K562 (cell line): Measurements from ENCODE around the gene NPC1L1. TPM values are rescaled to one million over a fixed set of nuclear protein-coding genes. Genes with fewer than 3 reads are reported as not detected.

Experiments used
- ATAC-seq: fragments of 200-7000 bp; cut with Tn5 transposase; 3 replicates; pipeline ENCODE4 v1.9.1; 2020; ENCODE audit warnings: moderate library complexity
- BruUV-seq: library from RNA; stranded (reverse); fragments of 400-500 nt; replicated peaks from 2 replicates; lab custom pipeline; 2021; lab: Mats Ljungman, UMichigan
- CTCF ChIA-PET: fragments of 300-600 bp; formaldehyde crosslinking; extraction: SDS; loops from one replicate; lab custom pipeline; 2021; ENCODE audit warnings: low intra/inter-chr PET ratio; lab: Yijun Ruan, JAX
- POLR2A ChIA-PET: fragments of 300-600, 350-650 bp; sonication (Branson Sonifier 250); formaldehyde crosslinking; extraction: SDS; loops from one replicate; lab custom pipeline; 2021; ENCODE audit warnings: antibody characterized with exemption, inconsistent platforms; lab: Yijun Ruan, JAX
- DNase-seq, 4 experiments: peaks; one replicate each; pipeline versions ENCODE4 v3.0.0 to v3.0.0-alpha.2; 2011 to 2018; ENCODE audit warnings: low spot score in 3 of 4, mixed read lengths in 3 of 4; ENCODE audit errors: extremely low read depth in 1 of 4
- FAIRE-seq: peaks from 2 replicates; lab custom pipeline; 2011; peaks lifted over from hg19 to GRCh38; lab: Jason Lieb, UNC
- H2AFZ ChIP-seq: 2 replicates; pipeline ENCODE4 v1.6.0; 2011; ENCODE audit warnings: low read depth, low read length, control low read depth, inconsistent platforms
- H3K27ac ChIP-seq: fragments of 200-600 bp; 3 replicates; pipeline ENCODE4 v1.8.0; 2011; ENCODE audit warnings: low read depth, mild to moderate bottlenecking, control low read depth, inconsistent platforms, low read length, moderate library complexity, mixed read lengths; ENCODE audit errors: extremely low read depth
- H3K27me3 ChIP-seq, 2 experiments: fragments of 300-600 bp in 1 of 2; 2 replicates in 1 of 2; 3 replicates in 1 of 2; pipeline versions ENCODE4 v1.6.0 to v1.8.0; 2011; ENCODE audit warnings: inconsistent platforms in 2 of 2, low read length in 2 of 2, mild to moderate bottlenecking in 1 of 2, mixed read lengths in 1 of 2, moderate library complexity in 1 of 2; ENCODE audit not compliant: control insufficient read depth in 2 of 2, insufficient read depth in 2 of 2
- H3K36me3 ChIP-seq: fragments of 300-600 bp; 3 replicates; pipeline ENCODE4 v1.8.0; 2011; ENCODE audit warnings: mild to moderate bottlenecking, low read length, inconsistent platforms; ENCODE audit not compliant: control insufficient read depth, insufficient read depth
- H3K4me1 ChIP-seq, 2 experiments: fragments of 200-600 bp in 1 of 2; replicated peaks in 1 of 2; 2 replicates in 1 of 2; 3 replicates in 1 of 2; pipeline versions ENCODE4 v1.5.1 to v1.8.0; 2011; ENCODE audit warnings: inconsistent platforms in 2 of 2, low read length in 2 of 2, mild to moderate bottlenecking in 1 of 2, mixed read lengths in 1 of 2, moderate library complexity in 1 of 2; ENCODE audit not compliant: control insufficient read depth in 2 of 2, insufficient read depth in 2 of 2
- H3K4me2 ChIP-seq: 2 replicates; pipeline ENCODE4 v1.6.1; 2011; ENCODE audit warnings: low read length, control low read depth, inconsistent platforms, mixed read lengths; ENCODE audit not compliant: insufficient read depth
- H3K4me3 ChIP-seq: fragments of 200-600 bp; sonication (generic), shearing (Covaris generic); 2 replicates; pipeline ENCODE4 v1.5.1; 2016; ENCODE audit warnings: control low read depth, inconsistent platforms
- H3K79me2 ChIP-seq: fragments of 200-600 bp; 3 replicates; pipeline ENCODE4 v1.8.0; 2011; ENCODE audit warnings: low read length, inconsistent platforms; ENCODE audit not compliant: control insufficient read depth, insufficient read depth
- H3K9ac ChIP-seq, 2 experiments: 2 replicates each; pipeline versions ENCODE4 v1.6.0 to v1.6.1; 2011; ENCODE audit warnings: low read depth in 2 of 2, low read length in 2 of 2, control low read depth in 1 of 2, inconsistent platforms in 1 of 2, mild to moderate bottlenecking in 1 of 2, mixed read lengths in 1 of 2; ENCODE audit not compliant: insufficient read depth in 1 of 2
- H3K9me1 ChIP-seq: one replicate; pipeline ENCODE4 v1.6.0; 2011; ENCODE audit warnings: inconsistent platforms, mild to moderate bottlenecking, low read length, moderate library complexity; ENCODE audit not compliant: control insufficient read depth, insufficient read depth
- H3K9me3 ChIP-seq: replicated peaks from 2 replicates; pipeline ENCODE4 v1.5.1; 2011; ENCODE audit warnings: low read depth, low read length, inconsistent platforms; ENCODE audit not compliant: control insufficient read depth, insufficient read depth
- H4K20me1 ChIP-seq: replicated peaks from 2 replicates; pipeline ENCODE4 v1.6.1; 2011; ENCODE audit warnings: low read length, inconsistent platforms, mixed read lengths; ENCODE audit not compliant: control insufficient read depth, insufficient read depth
- BACH1 ChIP-seq: fragments of 200-800 bp; sonication (Bioruptor generic); IDR thresholded peaks from 2 replicates; pipeline ENCODE4 v1.6.1; 2016; ENCODE audit warnings: missing genetic modification characterization, missing compliant biosample characterization
- CAMTA2 ChIP-seq: fragments of 250-450 bp; sonication (Bioruptor Pico); conservative IDR thresholded peaks from 2 replicates; pipeline ENCODE4 v1.5.1; 2022
- CBFA2T3 ChIP-seq: fragments of 450-650 bp; IDR thresholded peaks from 2 replicates; pipeline ENCODE4 v1.6.1; 2017
- CCNT2 ChIP-seq: IDR thresholded peaks from 2 replicates; pipeline ENCODE4 v1.6.1; 2011; ENCODE audit warnings: borderline replicate concordance, low read depth, mild to moderate bottlenecking, moderate library complexity, mixed read lengths, low read length; ENCODE audit not compliant: insufficient read length; ENCODE audit errors: extremely low read depth
- CREBBP ChIP-seq: IDR thresholded peaks from one replicate; pipeline ENCODE4 v1.6.1; 2012; ENCODE audit warnings: low read depth, mild to moderate bottlenecking, control low read depth, inconsistent platforms, low read length
- CTBP1 ChIP-seq: fragments of 450-650 bp; IDR thresholded peaks from 2 replicates; pipeline ENCODE4 v1.6.1; 2016; ENCODE audit warnings: borderline replicate concordance
- HINFP ChIP-seq: fragments of 450-650 bp; conservative IDR thresholded peaks from 2 replicates; pipeline ENCODE4 v1.6.1; 2016; ENCODE audit warnings: missing genetic modification characterization, low read depth, mild to moderate bottlenecking, control low read depth, missing compliant biosample characterization
- HMGXB4 ChIP-seq: sonication (generic); formaldehyde crosslinking; IDR thresholded peaks from 2 replicates; pipeline ENCODE4 v1.8.1; 2023; ENCODE audit warnings: mild to moderate bottlenecking, missing genetic modification reagents
- JUN ChIP-seq, 2 experiments: sonication (generic) in 1 of 2; formaldehyde crosslinking in 1 of 2; IDR thresholded peaks; 2 replicates each; pipeline versions ENCODE4 v1.6.1 to v1.8.0; 2012 to 2022; ENCODE audit warnings: borderline replicate concordance in 2 of 2, mild to moderate bottlenecking in 2 of 2, improper control_type of control experiment in 1 of 2, low read depth in 1 of 2, low read length in 1 of 2, missing genetic modification reagents in 1 of 2
- KDM4B ChIP-seq, 2 experiments: fragments of 450-650 bp in 1 of 2; sonication (generic) in 1 of 2; IDR thresholded peaks; 2 replicates each; pipeline ENCODE4 v1.6.1; 2016 to 2017; ENCODE audit warnings: borderline replicate concordance in 2 of 2, antibody characterized with exemption in 1 of 2, low read depth in 1 of 2, mild to moderate bottlenecking in 1 of 2
- KLF6 ChIP-seq: fragments of 250-450 bp; sonication (Bioruptor Pico); IDR thresholded peaks from 2 replicates; pipeline ENCODE4 v1.4.0; 2020; ENCODE audit warnings: mild to moderate bottlenecking, moderate library complexity, borderline replicate concordance
- NR2C1 ChIP-seq, 2 experiments: fragments of 450-650 bp; IDR thresholded peaks; 2 replicates each; pipeline ENCODE4 v1.6.1; 2017; ENCODE audit warnings: mild to moderate bottlenecking in 2 of 2, antibody characterized with exemption in 1 of 2, inconsistent platforms in 1 of 2, missing compliant biosample characterization in 1 of 2, missing genetic modification characterization in 1 of 2
- POLR2AphosphoS5 ChIP-seq: IDR thresholded peaks from 2 replicates; pipeline ENCODE4 v1.6.1; 2011; ENCODE audit warnings: mild to moderate bottlenecking, low read depth, low read length, moderate library complexity; ENCODE audit not compliant: control insufficient read depth, insufficient read depth
- POLR2G ChIP-seq: fragments of 200-400 bp; formaldehyde crosslinking; IDR thresholded peaks from 2 replicates; pipeline ENCODE4 v1.6.1; 2017; ENCODE audit warnings: low read depth, mild to moderate bottlenecking, antibody characterized with exemption, low read length, moderate library complexity
- RUNX1 ChIP-seq: sonication (generic); IDR thresholded peaks from 2 replicates; pipeline ENCODE4 v1.6.1; 2016; ENCODE audit warnings: antibody characterized with exemption, low read depth
- TAL1 ChIP-seq: fragments of 450-650 bp; IDR thresholded peaks from 2 replicates; pipeline ENCODE4 v1.6.1; 2016; ENCODE audit warnings: mild to moderate bottlenecking
- ZNF347 ChIP-seq: fragments of 450-650 bp; formaldehyde crosslinking; IDR thresholded peaks from 2 replicates; pipeline ENCODE4 v1.4.0; 2020; ENCODE audit warnings: low read depth, mild to moderate bottlenecking, moderate library complexity
- ZNF507 ChIP-seq: conservative IDR thresholded peaks from 2 replicates; pipeline ENCODE4 v1.6.1; 2017; ENCODE audit warnings: missing genetic modification characterization, missing compliant biosample characterization
- WGBS: fragments of 100-300 bp; shearing (Covaris generic); methylation state at CpG from one replicate; pipeline ENCODE4 v1.1.6; 2016; ENCODE audit warnings: low coverage, mixed read lengths; ENCODE audit not compliant: insufficient coverage; ENCODE audit errors: missing lambda C conversion rate; 5-methylcytosine and 5-hydroxymethylcytosine counted together
- in situ Hi-C: fragments of 300-500 bp; cut with MboI; formaldehyde crosslinking; loops from 4 replicates; pipeline ENCODE4 v1.15.0; 2018; ENCODE audit warnings: inconsistent platforms, mixed read lengths
- intact Hi-C: fragments of 100-400 bp; cut with micrococcal nuclease; formaldehyde crosslinking; loops from 2 replicates; pipeline ENCODE4 v1.14.2; 2022
- polyA plus RNA-seq, 8 experiments: library from polyadenylated mRNA; depleted of rRNA in 4 of 8; stranded (reverse) in 5 of 8; unstranded in 3 of 8; fragments of >200 nt; fragmentation: Nextera tagmentation in 2 of 8; fragmentation: Illumina TruSeq in 1 of 8; extraction: Ambion mirVana in 2 of 8; extraction: Trizol in 1 of 8; gene quantifications; 2 replicates each; pipeline versions ENCODE4 v1.2.1 to v1.2.3, GENCODE V29; 2011 to 2014; ENCODE audit warnings: inconsistent platforms in 1 of 8, missing spikeins in 1 of 8
- total RNA-seq, 7 experiments: library from RNA; depleted of rRNA in 6 of 7; stranded (reverse); fragments of >200 nt in 6 of 7; fragmentation: Illumina TruSeq in 2 of 7; extraction: Trizol in 2 of 7; gene quantifications; 2 replicates each; pipeline versions ENCODE4 v1.2.1 to v1.2.3, GENCODE V29; 2011 to 2021; ENCODE audit warnings: low replicate concordance in 1 of 7

Gene NPC1L1
- total and polyA plus RNA-seq, 9 of the 15 experiments (the other 6 are each of a cell fraction or from before 2014, with no cell fraction given) = 0.01 to 0.18 (median 0.07) TPM; not detected in 4

GRCh38 chr7:44581879-44582603, 40.9 kb upstream of the NPC1L1 start, which contains the start of gene TMED4:
TMED4 (minus strand) TSS chr7:44582231; CDS start chr7:44582206, 25 bp downstream.
- H3K4me3 ChIP-seq = peak within 1 kb of the TSS; percentile 81
- BruUV-seq = no TSS peak
- peak within 1 kb of the TSS; percentile 85 to 96 for H3K9ac ChIP-seq
- H4K20me1 ChIP-seq = no peaks in the 10 kb centered on the region
- peak; percentile 95 for ATAC-seq
- in situ Hi-C loops (no loop called here), intact Hi-C loops (loop anchor here (5.0 kb wide), 1 partner anchor 215 kb away; the partner anchor contains the start of gene PPIA)
- FAIRE-seq = peak; percentile 93
- WGBS = under 1% methylated on average over 63 of the region's 71 CpGs
- ChIA-PET CTCF (interaction anchor here (0.7 kb wide), 1 partner anchor 168 kb away, joined by 3 read pairs; no protein-coding TSS in a partner anchor), POLR2A (interaction anchor here (0.6 to 2.4 kb wide), 17 partner anchors 8 to 1637 kb away, joined by 3 to 14 read pairs (median 5); partner anchors contain the start of genes DDX56, H2AZ2, NUDCD3 and OGDH)
- peaks cover 9 to 25% of the 10 kb centered on the region in 2 experiments; a peak in 4 of 5 replicates for H3K4me1 ChIP-seq
- H3K4me2 ChIP-seq = peak within 1 kb of the TSS; percentile 97
- no peaks in the 10 kb centered on the region for H3K27me3 ChIP-seq
- no peaks in the 10 kb centered on the region for H3K9me1 ChIP-seq
- DNase-seq = peak; percentile 99 to 100 (median 99)
- H3K79me2 ChIP-seq = peaks cover 25% of the 10 kb centered on the region
- peak within 1 kb of the TSS; percentile 98 for H2AFZ ChIP-seq
- H3K27ac ChIP-seq = peak within 1 kb of the TSS; percentile 92
- no peaks in the 10 kb centered on the region for H3K9me3 ChIP-seq
- H3K36me3 ChIP-seq = peaks cover 31% of the 10 kb centered on the region; the same call in 2 of the 3 replicates
- TF ChIP-seq CCNT2 = peak; percentile 80
- peak; percentile 79 for TF ChIP-seq POLR2AphosphoS5
- TF ChIP-seq TAL1 = no peak
- no peak for TF ChIP-seq ZNF347 (CRISPR knock-in tag)
- TF ChIP-seq CTBP1 = peak; percentile 52; the same call in 1 of the 2 replicates
- peak; percentile 82 for TF ChIP-seq HMGXB4 (CRISPR knock-in tag)
- TF ChIP-seq ZNF507 (tag) = no peak
- TF ChIP-seq CBFA2T3 = no peak
- TF ChIP-seq NR2C1 (IDR thresholded peaks at IDR 0.05) = no peak
- TF ChIP-seq NR2C1 (tag; IDR thresholded peaks at IDR 0.05) = no peak
- TF ChIP-seq KDM4B (IDR thresholded peaks at IDR 0.05; ENCODE audit: borderline replicate concordance in 2 of 2, low read depth in 1 of 2) = no peak
- no peak for TF ChIP-seq HINFP
- no peak for TF ChIP-seq CREBBP
- no peak for TF ChIP-seq JUN (IDR thresholded peaks at IDR 0.05; ENCODE audit: borderline replicate concordance, low read depth, low read length)
- 0 out of 2 replicates have a peak, but pooled peaks have one; percentile 8 for TF ChIP-seq JUN (CRISPR knock-in tag; IDR thresholded peaks at IDR 0.05; ENCODE audit: borderline replicate concordance)
- TF ChIP-seq CAMTA2 (CRISPR knock-in tag) = no peak
- TF ChIP-seq KLF6 = no peak
- TF ChIP-seq POLR2G = peak; percentile 89
- TF ChIP-seq RUNX1 = 0 out of 2 replicates have a peak, but pooled peaks have one; percentile 37
- no peak for TF ChIP-seq BACH1
